K562 treated with DMSO at 1 percent for 4 hours (cell line): Measurements from ENCODE around the gene RAB12. TPM values are rescaled to one million over a fixed set of nuclear protein-coding genes. Genes with fewer than 3 reads are reported as not detected.

Experiments
- total RNA-seq: library from RNA; unstranded; fragments of 300-600 nt; gene quantifications from 2 replicates; pipeline ENCODE4 v1.2.3, GENCODE V29; 2022; ENCODE audit not compliant: insufficient read depth

RAB12 gene
- 12.5 and 17.2 TPM in 2 replicates for total RNA-seq

GRCh38 chr18:8608795-8609658, at the start of gene RAB12:
TSS of gene RAB12 (plus strand) at chr18:8609437. CDS start at chr18:8609440, 3 bp downstream.

Other genes starting within 250 kb of the RAB12 start
- gene MTCL1, start 96.1 kb downstream of the RAB12 start, total RNA-seq, result 4.8 and 6.7 TPM in 2 replicates